Osteoblast (primary cell): ENCODE results near the gene GNL3. TPM values are rescaled to one million over a fixed set of nuclear protein-coding genes. Genes with fewer than 3 reads are reported as not detected.

Experiments
- DNase-seq: peaks from one replicate; pipeline ENCODE4 v3.0.0; 2011; ENCODE audit warnings: low spot score, mixed read lengths; ENCODE audit not compliant: insufficient read length; ENCODE audit errors: missing footprints
- H2AFZ ChIP-seq: 2 replicates; pipeline ENCODE4 v1.6.0; 2011; ENCODE audit warnings: mild to moderate bottlenecking, low read length
- H3K27ac ChIP-seq: 2 replicates; pipeline ENCODE4 v1.5.1; 2011; ENCODE audit warnings: mild to moderate bottlenecking, low read depth, low read length, moderate library complexity
- H3K27me3 ChIP-seq: 2 replicates; pipeline ENCODE4 v1.6.0; 2012; ENCODE audit warnings: mild to moderate bottlenecking, control low read depth, inconsistent platforms, low read length, moderate library complexity; ENCODE audit not compliant: insufficient read depth
- H3K36me3 ChIP-seq: 2 replicates; pipeline ENCODE4 v1.5.1; 2011; ENCODE audit warnings: mild to moderate bottlenecking, low read length, control low read depth, moderate library complexity; ENCODE audit not compliant: insufficient read depth
- H3K4me1 ChIP-seq: 2 replicates; pipeline ENCODE4 v1.5.1; 2011; ENCODE audit warnings: mild to moderate bottlenecking, low read length, control low read depth, moderate library complexity; ENCODE audit not compliant: insufficient read depth
- H3K4me2 ChIP-seq: 2 replicates; pipeline ENCODE4 v1.6.0; 2011; ENCODE audit warnings: mild to moderate bottlenecking, low read length; ENCODE audit not compliant: insufficient read depth
- H3K4me3 ChIP-seq: fragments of 200-600 bp; sonication (generic); 3 replicates; pipeline ENCODE4 v1.5.1; 2012; ENCODE audit warnings: mild to moderate bottlenecking, low read length, inconsistent platforms; ENCODE audit not compliant: insufficient read depth
- H3K79me2 ChIP-seq: 2 replicates; pipeline ENCODE4 v1.6.0; 2012; ENCODE audit warnings: mild to moderate bottlenecking, low read length, control low read depth, inconsistent platforms; ENCODE audit not compliant: insufficient read depth
- H3K9me3 ChIP-seq: 2 replicates; pipeline ENCODE4 v1.5.1; 2011; ENCODE audit warnings: low read depth, low read length, control low read depth
- H4K20me1 ChIP-seq: 2 replicates; pipeline ENCODE4 v1.6.0; 2012; ENCODE audit warnings: mild to moderate bottlenecking, low read length, control low read depth; ENCODE audit not compliant: insufficient read depth
- total RNA-seq: library from RNA; depleted of rRNA; stranded (reverse); fragments of >200 nt; gene quantifications from 2 replicates; pipeline ENCODE4 v1.2.3, GENCODE V29; 2012
- TF ChIP-seq, protein P1 (sequence below): IDR thresholded peaks from 2 replicates; pipeline ENCODE4 v1.5.1; 2011; ENCODE audit warnings: mild to moderate bottlenecking, low read depth, low read length, moderate library complexity; ENCODE audit errors: extremely low read depth

The GNL3 gene
- total RNA-seq, 1 donor, result 129 TPM

DNA sequence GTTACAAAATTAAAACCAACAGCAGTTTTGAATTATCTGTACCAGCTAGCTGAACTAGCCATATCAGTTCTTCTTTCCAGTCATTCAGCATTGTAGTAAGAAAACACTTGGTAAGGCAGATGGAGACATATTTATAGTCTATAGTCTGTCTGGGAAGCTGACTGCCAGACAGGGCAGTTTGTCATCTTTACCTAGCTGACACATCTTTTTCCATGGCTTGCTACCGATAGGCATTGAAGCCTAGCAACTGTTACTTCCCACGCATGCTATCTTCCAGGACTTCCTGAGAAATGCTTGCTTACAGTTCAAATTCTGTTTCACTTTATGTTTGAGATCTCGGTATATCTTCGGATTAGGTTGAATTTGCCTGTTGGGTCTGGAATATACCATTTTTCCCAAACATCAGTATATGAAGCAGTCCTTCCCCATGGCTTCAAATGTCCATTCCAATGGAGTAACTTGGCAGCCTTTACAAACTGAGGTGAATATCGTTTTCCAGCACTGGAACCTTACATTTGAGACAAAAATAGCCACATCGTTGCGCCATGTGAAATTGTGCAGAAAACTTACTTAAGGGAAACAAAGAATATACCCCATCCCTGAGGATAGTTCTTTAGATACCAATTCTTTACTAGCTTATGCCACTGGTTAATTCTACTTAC is 8.8 kb downstream of the GNL3 start:
- no peak overlapping the region for H3K4me3 ChIP-seq
- peaks cover 32% of the 10 kb centered on the region for H3K79me2 ChIP-seq
- DNase-seq, result no peak
- peaks cover 3% of the 10 kb centered on the region for H3K4me1 ChIP-seq
- no peaks in the 10 kb centered on the region for H3K9me3 ChIP-seq
- H3K36me3 ChIP-seq, result peaks cover 87% of the 10 kb centered on the region
- H2AFZ ChIP-seq, result no peak overlapping the region
- H4K20me1 ChIP-seq, result peaks cover 6% of the 10 kb centered on the region
- no peaks in the 10 kb centered on the region for H3K27me3 ChIP-seq
- TF ChIP-seq, protein P1, sequence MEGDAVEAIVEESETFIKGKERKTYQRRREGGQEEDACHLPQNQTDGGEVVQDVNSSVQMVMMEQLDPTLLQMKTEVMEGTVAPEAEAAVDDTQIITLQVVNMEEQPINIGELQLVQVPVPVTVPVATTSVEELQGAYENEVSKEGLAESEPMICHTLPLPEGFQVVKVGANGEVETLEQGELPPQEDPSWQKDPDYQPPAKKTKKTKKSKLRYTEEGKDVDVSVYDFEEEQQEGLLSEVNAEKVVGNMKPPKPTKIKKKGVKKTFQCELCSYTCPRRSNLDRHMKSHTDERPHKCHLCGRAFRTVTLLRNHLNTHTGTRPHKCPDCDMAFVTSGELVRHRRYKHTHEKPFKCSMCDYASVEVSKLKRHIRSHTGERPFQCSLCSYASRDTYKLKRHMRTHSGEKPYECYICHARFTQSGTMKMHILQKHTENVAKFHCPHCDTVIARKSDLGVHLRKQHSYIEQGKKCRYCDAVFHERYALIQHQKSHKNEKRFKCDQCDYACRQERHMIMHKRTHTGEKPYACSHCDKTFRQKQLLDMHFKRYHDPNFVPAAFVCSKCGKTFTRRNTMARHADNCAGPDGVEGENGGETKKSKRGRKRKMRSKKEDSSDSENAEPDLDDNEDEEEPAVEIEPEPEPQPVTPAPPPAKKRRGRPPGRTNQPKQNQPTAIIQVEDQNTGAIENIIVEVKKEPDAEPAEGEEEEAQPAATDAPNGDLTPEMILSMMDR, result no peak
- no peak overlapping the region for H3K4me2 ChIP-seq
- H3K27ac ChIP-seq, result peak overlapping the region; percentile 4

DNA sequence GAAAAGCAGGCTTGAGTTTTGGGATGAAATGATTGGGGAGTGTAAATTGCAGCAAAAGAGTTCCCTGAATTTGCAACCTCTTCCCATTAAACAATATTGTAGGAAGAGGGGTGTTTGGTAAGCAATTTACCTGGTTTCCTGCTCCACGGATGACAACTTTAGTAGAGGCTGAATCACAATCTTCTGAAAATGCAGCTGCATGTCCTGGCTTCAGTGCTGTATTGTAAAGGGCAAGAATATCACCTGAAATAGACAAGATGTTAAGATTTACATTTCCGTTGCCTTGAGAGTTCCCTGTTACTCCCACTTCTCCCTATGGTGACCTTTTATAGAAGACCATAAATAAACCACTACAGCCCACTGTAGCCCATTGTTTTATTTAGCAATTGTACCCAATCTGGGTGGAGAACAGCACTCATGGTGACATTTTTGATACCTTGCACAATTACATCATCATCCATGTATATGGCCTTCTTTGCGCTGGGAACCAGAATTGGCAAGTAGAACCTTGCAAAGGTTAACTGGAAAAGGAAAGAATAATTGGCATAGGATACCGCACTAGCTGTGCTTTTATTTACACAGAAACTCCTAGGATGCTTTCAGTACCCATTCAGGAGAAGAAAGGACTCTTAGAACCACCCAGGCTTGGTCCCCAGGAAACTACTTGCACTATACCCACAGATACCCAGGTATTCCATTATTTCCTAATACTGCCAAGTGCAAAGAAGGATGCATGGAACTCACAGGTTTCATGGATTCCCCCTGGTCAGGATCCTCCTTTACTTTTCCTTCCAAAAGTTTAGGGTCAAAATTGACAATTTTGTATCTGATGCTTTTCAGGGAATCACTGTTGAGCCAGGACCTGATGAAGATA is 10.2 kb downstream of the GNL3 start:
- no peaks in the 10 kb centered on the region for H3K27me3 ChIP-seq
- TF ChIP-seq, protein P1, result no peak
- peaks cover 80% of the 10 kb centered on the region for H3K36me3 ChIP-seq
- no peak overlapping the region for H3K27ac ChIP-seq
- peaks cover 35% of the 10 kb centered on the region for H3K79me2 ChIP-seq
- H3K9me3 ChIP-seq, result no peaks in the 10 kb centered on the region
- no peak overlapping the region for H2AFZ ChIP-seq
- DNase-seq, result no peak
- no peak overlapping the region for H3K4me2 ChIP-seq
- H3K4me1 ChIP-seq, result peaks cover 3% of the 10 kb centered on the region
- H4K20me1 ChIP-seq, result peaks cover 8% of the 10 kb centered on the region
- no peak overlapping the region for H3K4me3 ChIP-seq

DNA sequence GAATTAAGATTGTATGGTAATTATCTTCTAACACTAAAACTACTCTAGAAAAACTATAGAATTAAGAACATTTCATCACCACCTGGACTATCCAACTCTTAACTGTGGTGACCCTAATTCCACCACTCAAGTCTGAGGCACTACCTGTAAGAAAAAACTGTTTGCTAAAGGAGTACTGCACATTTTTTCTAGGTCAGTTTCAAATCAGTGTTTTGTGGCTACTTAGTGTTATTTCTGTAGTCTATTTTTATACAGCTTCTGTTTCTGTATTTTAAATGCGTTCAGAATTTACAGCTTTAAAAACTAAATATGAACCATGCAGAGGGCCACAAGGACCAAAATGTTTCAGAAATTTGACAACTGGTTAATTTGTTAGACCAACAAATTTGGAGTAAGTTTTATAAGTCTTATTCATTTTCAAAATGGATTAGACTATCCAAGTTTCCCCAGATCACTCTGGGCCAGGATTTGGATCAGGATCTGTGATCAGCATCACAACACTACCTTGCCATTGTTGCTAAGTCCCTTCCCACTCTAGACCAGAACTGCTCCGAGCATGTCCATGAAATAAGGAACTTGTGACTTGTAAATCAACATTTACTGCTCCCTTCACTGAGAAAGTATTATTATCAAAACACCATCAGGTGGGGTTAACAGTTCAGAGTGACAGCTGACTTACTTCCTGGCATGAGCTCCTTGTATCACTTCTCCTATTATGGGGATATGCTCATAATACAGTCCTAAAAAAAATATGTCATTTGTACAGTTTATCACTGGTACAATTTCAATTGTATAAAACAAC is 11.2 kb downstream of the GNL3 start:
- no peak for DNase-seq
- no peak overlapping the region for H2AFZ ChIP-seq
- H3K4me3 ChIP-seq, result no peak overlapping the region
- peaks cover 73% of the 10 kb centered on the region for H3K36me3 ChIP-seq
- peaks cover 42% of the 10 kb centered on the region for H3K79me2 ChIP-seq
- H3K4me2 ChIP-seq, result no peak overlapping the region
- no peaks in the 10 kb centered on the region for H3K27me3 ChIP-seq
- peaks cover 3% of the 10 kb centered on the region for H3K4me1 ChIP-seq
- no peak overlapping the region for H3K27ac ChIP-seq
- H4K20me1 ChIP-seq, result peaks cover 8% of the 10 kb centered on the region
- H3K9me3 ChIP-seq, result no peaks in the 10 kb centered on the region
- TF ChIP-seq, protein P1, result no peak
